OCI-LY1 (cell line): ENCODE measurements around the gene VPS36.

Experiments
- H2AFZ ChIP-seq: fragments of 200-600 bp; sonication (generic), shearing (Covaris generic); 2 replicates; pipeline ENCODE4 v1.6.0; 2014; ENCODE audit warnings: antibody characterized with exemption, mild to moderate bottlenecking, low read length
- H3F3A ChIP-seq: fragments of 200-600 bp; sonication (generic), shearing (Covaris generic); 2 replicates; pipeline ENCODE4 v1.6.0; 2014; ENCODE audit warnings: mild to moderate bottlenecking, antibody characterized with exemption, low read length, moderate library complexity; ENCODE audit not compliant: insufficient read depth
- H3K27ac ChIP-seq: fragments of 200-600 bp; sonication (generic); 2 replicates; pipeline ENCODE4 v1.5.1; 2014; ENCODE audit warnings: low read length, mixed run types, mild to moderate bottlenecking, low read depth; ENCODE audit not compliant: poor library complexity, severe bottlenecking
- H3K27me3 ChIP-seq: fragments of 200-600 bp; sonication (generic); 2 replicates; pipeline ENCODE4 v1.6.0; 2014; ENCODE audit warnings: antibody characterized with exemption, mild to moderate bottlenecking, low read length, moderate library complexity; ENCODE audit not compliant: insufficient read depth
- H3K36me3 ChIP-seq: fragments of 200-600 bp; sonication (generic); 2 replicates; pipeline ENCODE4 v1.6.1; 2014; ENCODE audit warnings: mild to moderate bottlenecking, antibody characterized with exemption, low read length, moderate library complexity, mixed read lengths; ENCODE audit not compliant: insufficient read depth
- H3K4me1 ChIP-seq: fragments of 200-600 bp; sonication (generic); 2 replicates; pipeline ENCODE4 v1.5.1; 2014; ENCODE audit warnings: mild to moderate bottlenecking, low read length, moderate library complexity; ENCODE audit not compliant: insufficient read depth, severe bottlenecking
- H3K4me2 ChIP-seq: fragments of 200-600 bp; sonication (generic), shearing (Covaris generic); 2 replicates; pipeline ENCODE4 v1.6.1; 2014; ENCODE audit warnings: low read length
- H3K4me3 ChIP-seq: fragments of 200-600 bp; sonication (generic); 2 replicates; pipeline ENCODE4 v1.5.1; 2014; ENCODE audit warnings: low read length, low read depth, mild to moderate bottlenecking, mixed read lengths; ENCODE audit not compliant: poor library complexity, severe bottlenecking
- H3K79me2 ChIP-seq: fragments of 200-600 bp; shearing (Covaris generic); 2 replicates; pipeline ENCODE4 v1.6.1; 2016; ENCODE audit warnings: mixed run types, low read length, mixed read lengths; ENCODE audit not compliant: insufficient read depth
- H3K9ac ChIP-seq: fragments of 200-600 bp; sonication (generic), shearing (Covaris generic); 2 replicates; pipeline ENCODE4 v1.6.1; 2014; ENCODE audit warnings: mild to moderate bottlenecking, low read length, mixed read lengths
- H3K9me2 ChIP-seq: fragments of 200-600 bp; sonication (generic), shearing (Covaris generic); 2 replicates; pipeline ENCODE4 v1.6.1; 2014; ENCODE audit warnings: low read depth, mild to moderate bottlenecking, low read length, mixed read lengths
- H3K9me3 ChIP-seq: fragments of 200-600 bp; shearing (Covaris generic); 2 replicates; pipeline ENCODE4 v1.6.1; 2014; ENCODE audit warnings: low read length, mixed read lengths
- H4K20me1 ChIP-seq: fragments of 200-600 bp; sonication (generic), shearing (Covaris generic); 2 replicates; pipeline ENCODE4 v1.6.0; 2016; ENCODE audit warnings: mild to moderate bottlenecking, low read length; ENCODE audit not compliant: insufficient read depth
- CTCF ChIP-seq: fragments of 200-600 bp; sonication (generic), shearing (Covaris generic); IDR thresholded peaks from 2 replicates; pipeline ENCODE4 v1.5.1; 2017; ENCODE audit warnings: mild to moderate bottlenecking, antibody characterized with exemption, low read length, moderate library complexity, mixed read lengths
- EZH2 ChIP-seq: fragments of 200-600 bp; sonication (generic), shearing (Covaris generic); IDR thresholded peaks from 2 replicates; pipeline ENCODE4 v1.8.0; 2017; ENCODE audit warnings: borderline replicate concordance, mixed run types, mild to moderate bottlenecking, antibody characterized with exemption, low read length, moderate library complexity, mixed read lengths

VPS36 gene

DNA sequence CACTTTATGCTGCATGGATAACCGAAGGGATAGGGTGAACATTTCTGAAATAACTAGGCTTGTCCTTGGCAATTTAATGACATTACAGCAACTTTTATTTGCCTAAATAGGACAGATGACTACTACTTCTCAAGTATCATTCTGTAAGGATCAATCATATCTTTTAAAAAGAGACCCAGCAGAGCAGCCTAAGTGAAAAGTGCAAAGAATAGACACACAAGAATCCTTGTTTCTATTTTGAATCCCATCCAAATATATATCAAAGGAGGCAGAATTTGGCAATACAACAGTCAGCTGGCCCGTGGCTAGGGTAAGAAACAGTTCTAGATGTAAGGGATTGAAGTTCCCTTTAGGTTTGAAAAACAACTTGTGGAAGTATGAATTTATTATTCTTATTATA is 51.4 kb downstream of the VPS36 start:
- Histone ChIP-seq H3K27ac (no peak overlapping the region), H3K4me1 (no peaks in the 10 kb centered on the region), H3K27me3 (no peaks in the 10 kb centered on the region), H3K36me3 (no peaks in the 10 kb centered on the region), H4K20me1 (no peaks in the 10 kb centered on the region), H3K9ac (no peak overlapping the region), H3K79me2 (no peaks in the 10 kb centered on the region), H3K9me3 (no peaks in the 10 kb centered on the region), H2AFZ (no peak overlapping the region), H3K4me3 (no peak overlapping the region), H3F3A (no peaks in the 10 kb centered on the region), H3K9me2 (no peaks in the 10 kb centered on the region), H3K4me2 (no peak overlapping the region)
- TF ChIP-seq CTCF (no peak), EZH2 (no peak)

DNA sequence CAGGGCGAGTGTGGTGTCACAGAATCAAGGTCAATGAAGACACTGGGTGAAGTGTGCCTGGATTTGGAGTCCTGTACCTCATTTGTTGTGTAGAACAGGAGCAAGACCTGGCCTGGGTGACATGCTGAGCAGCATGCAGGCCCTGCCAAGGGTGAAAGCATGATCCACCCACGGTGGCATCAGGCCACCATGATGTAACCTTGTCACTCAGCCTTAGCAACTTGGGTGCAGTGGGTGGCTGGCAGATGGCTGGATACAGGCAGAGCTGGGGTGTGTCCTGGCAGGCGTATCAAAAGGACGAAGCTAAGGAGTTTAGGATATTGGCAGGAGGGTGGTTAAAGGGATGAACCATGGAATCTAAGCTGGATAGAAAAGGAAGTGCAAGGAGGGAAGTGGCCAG is 54.7 kb downstream of the VPS36 start:
- Histone ChIP-seq H3K79me2 (no peaks in the 10 kb centered on the region), H3K4me1 (no peaks in the 10 kb centered on the region), H3K36me3 (no peaks in the 10 kb centered on the region), H2AFZ (no peak overlapping the region), H3K27me3 (no peaks in the 10 kb centered on the region), H3K9me3 (no peaks in the 10 kb centered on the region), H3K4me2 (no peak overlapping the region), H3K9ac (no peak overlapping the region), H3K9me2 (no peaks in the 10 kb centered on the region), H3K27ac (no peak overlapping the region), H3F3A (no peaks in the 10 kb centered on the region), H3K4me3 (no peak overlapping the region), H4K20me1 (no peaks in the 10 kb centered on the region)
- no peak for TF ChIP-seq EZH2
- no peak for TF ChIP-seq CTCF

GRCh38 chr13:52394586-52394985 is 55.8 kb downstream of the VPS36 start:
- H2AFZ ChIP-seq = no peak overlapping the region

More at GRCh38 chr13:52394586-52394985, 55.8 kb downstream of the VPS36 start:
- Histone ChIP-seq H3K4me1 (no peaks in the 10 kb centered on the region), H3K9me3 (no peaks in the 10 kb centered on the region), H3K79me2 (no peaks in the 10 kb centered on the region), H3K4me3 (no peak overlapping the region), H3K4me2 (no peak overlapping the region), H3K9me2 (no peaks in the 10 kb centered on the region), H4K20me1 (no peaks in the 10 kb centered on the region), H3K27me3 (no peaks in the 10 kb centered on the region), H3K36me3 (no peaks in the 10 kb centered on the region), H3F3A (no peaks in the 10 kb centered on the region), H3K9ac (no peak overlapping the region), H3K27ac (no peak overlapping the region)
- TF ChIP-seq EZH2 = no peak
- TF ChIP-seq CTCF = no peak
